ENCODE measurements around the gene CHTF8.
"Not testable (repeated sequence)": the region's sequence is repeated elsewhere in the genome, so short reads cannot be mapped to it uniquely, and the experiment has no call there.

The CHTF8 gene, protein sequence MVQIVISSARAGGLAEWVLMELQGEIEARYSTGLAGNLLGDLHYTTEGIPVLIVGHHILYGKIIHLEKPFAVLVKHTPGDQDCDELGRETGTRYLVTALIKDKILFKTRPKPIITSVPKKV

DNA sequence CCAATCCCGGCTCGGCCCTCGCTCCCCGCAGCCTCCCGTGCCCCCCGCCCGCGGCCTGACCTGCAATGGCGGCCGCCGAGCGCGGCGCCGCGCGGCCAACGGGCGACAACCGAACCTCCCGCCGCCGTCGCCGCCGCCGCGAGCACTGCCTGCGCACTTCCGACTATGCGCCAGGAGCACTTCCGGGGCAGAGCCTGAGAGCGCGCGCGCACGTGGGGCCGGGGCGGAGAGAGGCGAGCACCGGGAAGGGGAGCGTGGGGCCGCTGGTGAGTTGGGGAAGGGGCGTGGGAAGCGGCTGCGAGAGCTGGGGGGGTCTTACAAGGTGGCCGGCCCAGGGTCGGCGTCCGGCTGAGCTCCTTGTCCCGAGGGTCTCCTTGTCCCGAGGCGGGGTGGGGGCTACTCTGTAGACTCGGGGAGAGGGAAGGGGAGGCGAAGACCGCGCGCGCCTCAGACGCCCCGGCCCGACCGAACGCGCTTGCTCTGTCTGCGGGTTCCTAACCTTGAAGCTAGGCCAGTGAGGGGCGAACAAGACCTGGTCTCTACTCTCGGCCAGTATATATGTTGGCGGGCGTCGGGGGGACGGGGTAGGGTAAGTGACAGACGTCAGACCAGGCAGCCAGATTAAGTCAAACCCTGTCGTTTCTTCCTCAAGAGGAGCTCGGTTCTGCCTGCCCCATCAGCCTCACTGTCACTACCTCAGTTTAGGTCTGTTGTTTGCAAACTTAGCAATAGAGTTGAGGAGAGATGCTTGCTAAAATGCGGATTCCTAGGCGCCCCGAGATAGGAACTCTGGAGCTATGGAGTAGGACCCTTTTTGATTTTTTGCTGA, at the start of gene CHTF8, which contains the start of gene UTP4:
CHTF8 (minus strand) TSS at position 165 of the 829 bp plus-strand sequence. CDS start 11,130 bp downstream, outside the sequence.
UTP4 (plus strand) TSS at position 226 of the 829 bp plus-strand sequence. CDS start 811 bp downstream, outside the sequence.
- peak; percentile 88 for DNase-seq

DNA sequence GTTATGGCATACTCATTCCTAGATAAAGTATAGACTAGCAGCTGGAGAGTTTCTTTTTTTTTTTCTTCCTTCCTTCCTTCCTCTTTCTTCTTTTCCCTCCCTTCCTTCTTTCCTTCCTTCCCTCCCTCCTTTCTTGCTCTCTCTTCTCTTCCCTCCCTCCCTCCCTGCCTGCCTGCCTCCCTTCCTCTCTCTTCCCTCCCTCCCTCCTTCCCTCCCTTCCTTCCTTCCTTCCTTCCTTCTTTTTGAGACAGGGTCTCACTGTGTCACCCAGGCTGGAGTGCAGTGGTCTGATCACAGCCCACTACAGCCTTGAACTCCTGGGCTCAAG, 47.6 kb upstream of the CHTF8 start:
- DNase-seq: no peak

DNA sequence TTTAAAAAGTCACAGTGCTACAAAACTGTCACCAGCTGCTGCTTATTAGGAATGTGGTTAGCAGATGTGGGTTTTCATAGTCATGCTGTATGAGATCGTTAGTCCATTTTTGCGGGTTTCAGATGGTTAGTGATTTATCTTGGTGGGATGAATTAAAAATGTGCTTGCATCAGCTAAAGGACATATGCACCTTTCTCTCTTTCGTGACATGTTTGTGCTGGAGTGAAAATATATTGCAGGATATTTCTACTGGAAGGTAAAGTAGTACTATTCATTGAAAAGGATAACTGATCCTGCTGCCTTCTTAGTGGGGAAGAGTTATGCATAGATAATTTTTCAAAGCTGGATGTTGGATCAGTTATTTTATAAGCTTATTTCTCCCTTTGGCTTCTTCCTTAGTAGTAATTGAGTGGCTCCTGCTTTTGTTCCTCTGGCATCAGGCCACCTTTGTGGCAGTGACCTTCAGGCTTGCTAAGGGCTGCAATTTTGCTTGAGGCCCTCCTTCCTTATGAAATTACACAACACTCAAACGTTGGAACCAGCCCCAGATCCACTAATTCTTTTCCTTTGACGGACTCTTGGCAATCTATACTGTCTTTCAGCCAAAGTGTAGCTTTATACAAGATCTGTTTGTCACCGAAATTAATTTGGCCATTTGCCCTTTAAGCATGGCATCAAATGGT, 47.1 kb upstream of the CHTF8 start:
- no peak for DNase-seq

DNA sequence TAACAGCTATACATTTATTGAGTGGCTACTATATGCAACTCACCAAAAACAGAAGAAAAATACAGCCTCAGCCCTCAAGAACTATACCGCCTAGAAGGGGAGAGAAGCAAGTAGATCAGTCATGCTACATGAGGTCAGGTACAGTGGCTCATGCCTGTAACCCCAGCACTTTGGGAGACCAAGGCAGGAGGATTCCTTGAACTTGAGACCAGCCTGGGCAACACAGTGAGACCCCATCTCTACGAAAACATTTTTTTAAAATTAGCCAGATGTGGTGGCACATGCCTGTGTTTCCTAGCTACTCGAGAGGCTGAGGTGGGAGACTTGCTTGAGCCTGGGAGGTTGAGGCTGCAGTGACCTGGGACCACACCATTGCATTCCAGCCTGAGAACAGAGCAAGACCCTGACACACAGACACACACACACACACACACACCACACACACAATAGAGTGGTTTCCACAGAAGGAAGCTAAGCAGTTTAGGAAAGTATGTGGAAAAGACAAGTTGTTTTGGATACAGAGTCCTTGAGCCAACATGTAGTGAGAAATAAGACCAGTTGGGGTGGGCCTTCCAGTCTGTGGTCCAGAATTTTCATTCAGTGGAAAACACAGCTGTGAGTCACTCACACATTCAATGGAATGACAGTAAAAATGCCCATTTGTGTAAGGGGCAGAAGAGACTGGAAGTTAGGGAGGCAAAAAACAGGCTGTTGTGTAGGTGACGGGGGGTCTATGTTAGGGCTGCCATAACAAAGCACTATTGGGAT, 43.8 kb upstream of the CHTF8 start:
- DNase-seq: no peak

DNA sequence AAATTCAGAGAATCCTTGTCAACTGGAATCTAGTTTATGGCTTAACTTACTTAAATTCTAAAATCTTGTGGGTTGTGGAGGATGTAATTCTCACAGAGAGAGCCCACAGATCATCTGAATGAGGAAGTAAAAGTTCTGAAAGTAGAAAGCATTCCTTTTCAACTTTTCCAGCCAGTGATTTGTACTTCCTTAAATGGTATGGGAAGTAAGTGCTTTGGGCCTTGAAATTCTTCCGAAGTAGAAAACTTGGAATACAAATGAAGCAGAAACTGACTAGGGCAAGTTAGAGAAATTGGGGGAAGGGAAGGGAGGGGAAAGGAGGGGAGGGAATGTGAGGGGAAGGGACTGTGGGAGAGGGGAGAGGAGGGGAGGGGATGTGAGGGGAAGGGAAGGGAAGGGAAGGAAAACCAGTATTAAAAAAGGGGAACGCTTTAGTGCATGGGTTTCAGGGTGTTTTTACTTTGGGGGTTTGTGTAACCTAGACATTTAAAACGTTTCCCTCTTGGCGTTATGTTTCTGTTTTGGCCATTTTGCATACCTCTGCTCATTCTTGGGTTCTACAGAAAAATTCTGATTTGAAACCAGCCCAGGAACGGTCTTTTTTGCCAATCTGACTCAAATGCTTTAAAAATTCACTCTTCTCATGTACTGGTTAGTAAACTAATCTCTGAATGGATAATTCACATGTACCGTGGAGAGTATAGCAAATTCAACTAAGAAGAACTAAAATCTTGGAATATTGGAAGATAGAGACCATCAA, 39.1 kb upstream of the CHTF8 start:
- no peak for DNase-seq

DNA sequence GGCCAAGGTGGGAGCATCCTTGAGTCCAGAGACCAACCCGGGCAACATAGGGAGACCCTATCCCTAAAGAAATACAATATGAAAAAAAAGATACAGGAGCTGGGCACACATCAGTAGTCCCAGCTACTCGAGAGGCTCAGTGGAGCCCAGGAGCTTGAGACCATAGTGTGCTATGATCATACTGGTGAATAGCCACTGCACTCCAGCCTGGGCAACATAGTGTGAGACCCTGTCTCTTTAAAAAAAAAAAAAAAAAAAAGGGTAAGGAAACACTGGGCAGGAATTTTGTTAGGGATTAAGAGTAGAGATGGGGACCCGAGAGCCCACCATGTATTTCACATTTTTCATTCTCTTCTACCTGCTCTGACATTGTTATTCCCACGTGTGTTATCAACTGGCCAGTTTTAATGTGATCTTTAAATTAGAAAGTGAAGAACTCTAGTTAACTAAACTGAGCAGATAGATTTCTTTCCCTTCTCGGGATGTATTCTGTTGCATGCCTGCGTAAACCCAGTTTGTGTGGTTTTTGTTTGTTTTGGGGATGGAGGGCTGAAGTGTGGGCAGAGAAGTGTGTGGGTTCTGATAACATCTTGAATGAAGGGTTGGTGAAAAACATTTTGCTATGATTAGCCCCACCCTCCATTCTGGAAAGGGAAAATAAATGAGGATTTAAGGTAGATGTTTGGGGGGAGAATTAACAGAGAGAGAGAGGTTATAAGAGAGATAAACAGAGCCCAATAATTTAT, 37.4 kb upstream of the CHTF8 start:
- no peak for DNase-seq

DNA sequence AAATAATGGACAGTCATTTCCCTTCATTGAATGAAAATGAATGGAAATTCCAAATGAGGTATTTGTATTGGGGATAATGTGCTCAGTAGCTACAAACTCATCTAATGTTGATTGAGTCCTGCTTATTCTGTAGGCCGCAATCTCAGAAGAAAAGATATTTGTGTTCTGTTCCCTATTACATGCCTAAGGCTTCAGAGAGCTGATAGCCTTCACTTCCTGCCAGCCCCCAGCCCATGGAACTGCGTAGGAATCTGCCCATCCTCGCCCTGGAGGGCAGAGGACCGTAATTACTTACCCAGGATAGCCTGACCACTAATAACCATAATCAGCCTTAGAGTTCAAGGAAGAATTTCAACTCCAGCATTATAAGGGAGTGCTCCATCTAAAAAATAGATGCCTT, 36.7 kb upstream of the CHTF8 start:
- DNase-seq: no peak

DNA sequence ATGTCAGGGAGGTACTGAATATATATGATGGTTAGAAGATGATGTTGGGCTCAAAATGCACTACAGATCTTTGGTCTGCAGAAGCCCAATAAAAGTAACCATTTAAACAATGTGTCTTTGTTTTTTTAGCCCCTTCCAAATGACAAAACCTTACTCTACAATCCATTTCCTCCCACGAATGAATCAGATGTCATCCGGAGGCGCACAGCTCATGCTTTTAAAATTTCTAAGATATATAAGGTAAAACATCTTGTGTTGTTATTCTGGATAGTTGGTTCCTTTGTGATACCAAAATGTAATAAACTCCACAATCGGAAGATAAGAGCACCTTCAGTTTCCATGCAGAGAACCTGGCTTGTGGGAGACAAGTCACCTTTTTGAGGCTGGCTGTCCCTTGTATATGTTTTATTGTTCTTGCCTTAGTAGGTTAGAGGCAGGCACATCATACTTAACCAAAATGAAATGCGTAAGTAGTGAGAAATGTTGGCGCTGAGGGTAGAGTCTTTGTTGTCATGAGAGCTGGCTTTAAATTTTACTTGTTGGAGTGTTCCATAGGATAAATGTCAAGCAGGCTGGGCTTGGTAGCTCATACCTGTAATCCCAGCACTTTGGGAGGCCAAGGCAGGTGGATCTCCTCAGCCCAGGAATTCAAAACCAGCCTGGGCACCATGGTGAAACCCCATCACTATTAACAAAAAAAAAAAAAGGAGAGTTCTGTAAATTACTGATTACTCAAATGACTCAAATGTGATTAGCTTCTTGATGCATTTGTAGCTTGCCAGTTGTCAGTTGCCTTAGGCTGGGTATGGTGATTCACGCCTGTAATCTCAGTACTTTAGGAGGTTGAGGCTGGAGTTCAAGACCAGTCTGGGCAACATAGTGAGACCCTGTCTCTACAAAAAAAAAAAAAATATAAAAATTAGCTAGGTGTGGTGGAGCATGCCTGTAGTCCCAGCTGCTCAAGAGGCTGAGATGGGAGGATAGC, 34.9 kb upstream of the CHTF8 start:
- DNase-seq: no peak

DNA sequence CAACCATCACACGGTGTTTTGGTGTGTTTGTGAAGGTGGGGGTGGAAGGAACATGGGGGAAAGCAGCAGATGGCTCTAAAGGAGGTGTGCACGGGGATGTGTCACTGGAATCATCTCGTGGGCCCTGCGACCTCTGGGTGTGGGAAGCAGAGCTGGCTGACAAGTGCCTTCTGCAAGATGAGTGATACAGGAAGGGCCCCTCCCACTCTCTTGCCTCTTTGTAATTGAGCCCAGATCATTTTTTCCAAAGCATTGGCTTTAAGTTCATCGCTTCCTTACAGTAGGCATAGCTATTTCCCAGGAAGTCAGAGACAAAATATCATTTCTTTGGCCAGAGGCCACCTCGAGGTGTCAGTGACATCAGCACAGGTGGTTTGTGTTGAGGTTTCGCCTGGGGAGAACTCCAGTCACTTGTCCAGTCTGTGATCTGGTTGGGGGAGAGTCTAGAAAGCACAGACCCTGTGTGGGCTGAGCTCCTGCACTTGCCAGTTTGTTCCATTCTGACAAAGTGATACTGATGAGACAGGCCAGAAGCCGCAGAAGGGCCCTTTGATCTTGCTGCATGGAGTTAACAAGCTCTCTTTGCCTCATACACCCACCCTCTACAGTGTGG, 33.9 kb upstream of the CHTF8 start:
- DNase-seq: no peak

DNA sequence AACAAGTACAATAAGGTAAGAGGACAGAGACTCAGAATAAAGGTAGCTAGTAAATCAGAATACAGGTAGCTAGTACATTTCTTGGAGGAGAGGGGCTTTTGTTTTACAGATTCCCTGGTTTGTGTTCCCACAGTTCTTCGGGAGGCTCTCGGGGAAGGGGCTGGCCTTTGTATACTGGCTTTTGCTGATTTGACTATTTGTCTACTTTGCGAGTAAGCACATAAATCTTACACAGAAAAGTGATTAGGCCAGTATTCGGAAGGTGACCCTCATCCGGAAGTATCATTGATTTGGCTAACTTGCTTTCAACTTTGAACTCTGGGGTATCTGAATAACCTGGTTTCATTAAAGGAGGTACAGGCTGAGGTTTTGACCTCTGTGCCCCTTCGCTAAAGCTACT, 33.2 kb upstream of the CHTF8 start:
- no peak for DNase-seq

DNA sequence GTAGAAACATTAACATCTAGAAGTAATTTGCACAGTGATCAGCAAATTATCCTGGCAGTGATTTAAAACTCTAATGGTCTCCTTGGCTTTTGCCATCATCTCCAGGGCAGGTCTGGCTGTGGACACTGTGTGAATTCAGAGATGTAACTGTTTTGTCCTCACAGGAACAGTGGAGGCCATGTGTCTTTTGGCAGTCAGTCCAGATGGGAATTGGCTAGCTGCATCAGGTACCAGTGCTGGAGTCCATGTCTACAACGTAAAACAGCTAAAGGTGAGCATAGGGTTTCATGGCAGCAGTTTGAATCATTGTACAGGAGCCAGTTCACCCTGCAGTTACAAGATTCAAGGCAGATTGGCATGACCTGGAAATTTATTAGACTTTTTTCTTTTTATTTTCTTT, 27.8 kb upstream of the CHTF8 start:
- no peak for DNase-seq

DNA sequence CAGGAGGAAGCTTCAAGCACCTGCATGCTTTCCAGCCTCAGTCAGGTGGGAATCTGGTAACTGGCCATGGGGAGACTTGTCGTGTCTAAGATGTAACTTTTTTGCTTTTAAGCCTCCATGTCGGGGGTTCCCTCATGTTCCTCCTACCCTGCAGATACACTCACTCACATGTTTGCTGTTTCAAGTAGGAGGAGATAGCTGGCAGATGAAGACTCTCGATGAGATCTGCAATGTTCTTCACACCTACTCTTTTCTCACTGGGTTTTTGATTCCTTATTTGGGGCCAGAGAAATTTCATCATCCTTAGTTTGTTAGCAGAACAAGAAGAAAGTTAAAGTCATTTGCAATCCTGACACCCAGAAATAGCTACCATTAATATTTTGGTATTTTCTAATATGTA, 24.8 kb upstream of the CHTF8 start:
- no peak for DNase-seq

DNA sequence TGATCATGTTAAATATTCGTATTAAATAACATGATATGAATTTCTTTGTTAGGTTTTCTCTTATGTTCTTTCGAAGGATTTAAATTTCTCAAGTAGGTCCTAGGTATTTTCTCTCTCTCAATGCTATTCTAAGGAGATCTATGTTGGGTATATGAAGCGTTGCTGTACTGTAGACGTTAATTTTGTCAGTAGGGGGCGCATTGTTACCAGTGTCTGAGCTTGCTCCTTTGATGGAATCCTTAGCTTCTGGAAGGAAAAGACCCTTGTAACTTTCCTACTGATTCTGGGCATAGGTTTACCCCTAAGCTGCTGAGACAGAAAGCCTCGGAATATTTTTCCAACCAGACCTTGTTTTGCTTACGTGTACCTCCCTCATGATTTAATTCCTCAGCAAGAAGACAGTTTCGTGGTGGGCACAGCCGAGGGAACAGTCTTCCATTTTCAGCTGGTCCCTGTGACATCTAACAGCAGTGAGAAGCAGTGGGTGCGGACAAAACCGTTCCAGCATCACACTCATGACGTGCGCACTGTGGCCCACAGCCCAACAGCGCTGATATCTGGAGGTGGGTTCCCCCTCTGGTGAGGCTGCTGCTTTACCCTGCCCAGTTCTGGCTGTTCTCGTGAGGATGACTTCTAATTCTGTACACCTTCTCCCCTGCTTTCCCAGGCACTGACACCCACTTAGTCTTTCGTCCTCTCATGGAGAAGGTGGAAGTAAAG, 17.9 kb upstream of the CHTF8 start:
- peak; percentile 48 for DNase-seq

DNA sequence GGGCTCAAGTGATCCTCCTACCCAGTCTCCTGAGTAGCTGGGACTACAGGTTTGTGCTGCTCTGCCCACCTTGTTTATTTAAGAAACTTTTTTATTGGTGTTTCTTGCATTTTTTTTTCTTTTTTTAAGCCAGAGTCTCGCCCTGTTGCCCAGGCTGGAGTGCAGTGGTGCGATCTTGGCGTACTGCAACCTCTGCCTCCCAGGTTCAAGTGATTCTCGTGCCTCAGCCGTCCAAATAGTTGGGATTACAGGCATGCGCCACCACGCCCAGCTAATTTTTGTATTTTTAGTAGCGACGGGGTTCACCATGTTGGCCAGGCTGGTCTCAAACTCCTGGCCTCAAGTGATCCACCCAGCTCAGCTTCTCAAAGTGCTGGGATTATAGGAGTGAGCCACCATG, 17.2 kb upstream of the CHTF8 start:
- DNase-seq: not testable (repeated sequence)

DNA sequence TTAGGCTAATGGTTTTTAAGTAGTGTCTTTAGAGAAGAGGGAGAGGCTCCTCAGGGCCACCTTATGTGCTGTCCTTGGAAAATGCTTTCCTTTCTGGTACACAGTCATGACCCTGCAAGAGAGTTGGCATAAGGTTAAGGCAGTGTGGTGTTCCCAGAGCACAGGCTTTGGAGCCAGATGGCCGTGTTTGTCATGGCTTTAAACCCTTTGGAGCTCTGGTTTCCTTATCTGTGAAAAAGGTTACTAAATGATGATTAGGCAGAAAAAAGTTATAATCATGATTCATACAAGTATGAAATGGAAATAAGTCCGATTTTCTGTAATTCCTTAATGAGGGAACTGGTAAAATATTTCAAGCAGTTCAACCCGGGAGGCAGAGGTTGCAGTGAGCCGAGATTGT, 13.3 kb upstream of the CHTF8 start:
- peak; percentile 23 for DNase-seq

DNA sequence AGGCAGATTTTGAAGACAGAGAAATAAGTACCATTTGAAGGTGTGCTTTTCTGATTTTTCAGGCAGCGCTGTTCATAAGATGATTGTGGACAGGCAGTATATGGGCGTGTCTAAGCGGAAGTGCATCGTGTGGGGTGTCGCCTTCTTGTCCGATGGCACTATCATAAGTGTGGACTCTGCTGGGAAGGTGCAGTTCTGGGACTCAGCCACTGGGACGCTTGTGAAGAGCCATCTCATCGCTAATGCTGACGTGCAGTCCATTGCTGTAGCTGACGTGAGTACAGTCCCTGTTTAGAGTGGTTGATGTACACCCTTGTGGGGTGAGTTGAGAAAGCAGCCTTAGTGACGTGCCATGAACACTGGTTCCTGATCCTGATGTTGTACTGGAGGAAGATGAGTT, 10.7 kb upstream of the CHTF8 start:
- DNase-seq: no peak

DNA sequence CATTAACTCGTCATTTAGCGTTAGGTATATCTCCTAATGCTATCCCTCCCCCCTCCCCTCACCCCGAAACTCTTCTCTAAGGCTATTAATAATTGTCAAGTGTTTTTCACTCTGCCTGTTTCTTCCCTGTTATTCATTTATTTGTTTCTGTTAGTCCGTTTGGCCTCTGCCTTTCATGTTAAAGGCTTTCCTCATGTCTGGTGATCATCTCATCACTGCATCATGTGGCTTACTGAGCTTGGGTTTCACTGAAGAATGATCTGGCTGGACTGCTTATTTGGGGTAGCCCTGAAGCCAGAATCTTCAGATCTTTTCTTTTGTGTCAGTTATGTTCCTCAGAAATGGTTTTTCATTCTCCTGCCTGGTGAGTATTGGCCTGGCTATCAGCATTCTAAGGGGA, 9.5 kb upstream of the CHTF8 start:
- DNase-seq: no peak

DNA sequence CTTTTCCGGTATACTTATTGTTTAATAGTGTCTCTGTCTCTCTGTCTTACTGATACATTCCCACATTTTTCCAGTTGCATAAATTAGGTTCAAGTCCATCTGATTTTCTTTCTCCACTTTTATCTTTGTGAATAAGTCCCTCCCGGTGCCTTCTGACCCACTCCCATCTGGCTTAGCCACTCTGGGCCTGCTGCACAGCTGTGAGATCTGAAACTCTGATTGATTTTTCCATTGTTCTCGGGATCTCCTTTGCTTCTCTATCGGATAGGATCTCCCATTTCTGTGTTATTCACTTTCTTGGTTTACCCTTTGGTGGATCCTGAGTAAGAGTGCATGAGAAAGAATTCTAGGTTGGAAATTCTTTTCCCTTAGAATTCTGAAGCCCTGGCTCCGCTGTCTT, 8.6 kb upstream of the CHTF8 start:
- DNase-seq: no peak

DNA sequence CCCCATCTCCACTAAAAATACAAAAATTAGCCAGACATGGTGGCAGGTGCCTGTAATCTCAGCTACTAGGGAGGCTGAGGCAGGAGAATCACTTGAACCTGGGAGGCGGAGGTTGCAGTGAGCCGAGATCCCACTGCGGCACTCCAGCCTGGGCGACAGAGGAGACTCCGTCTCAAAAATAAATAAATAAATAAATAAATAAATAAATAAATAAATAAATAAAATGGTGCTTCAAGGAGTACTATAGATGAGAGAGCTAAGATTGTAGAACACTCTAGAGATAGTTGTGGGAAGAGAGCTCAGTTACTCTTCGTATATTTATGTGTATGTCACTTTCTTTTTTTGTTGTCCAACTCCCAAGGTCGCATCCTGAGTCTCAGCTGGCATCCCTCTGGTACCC, 7.1 kb upstream of the CHTF8 start:
- DNase-seq: not testable (repeated sequence)

All from NCI-H2171 (cell line).